IPS-15b (cell line): ENCODE measurements around the gene KCNMB2.

Source experiments
- H3K27me3 ChIP-seq: one replicate; pipeline ENCODE4 v1.6.1; 2013; ENCODE audit warnings: low read length; ENCODE audit not compliant: control insufficient read depth, insufficient read depth
- H3K36me3 ChIP-seq: one replicate; pipeline ENCODE4 v1.6.1; 2013; ENCODE audit warnings: low read length; ENCODE audit not compliant: control insufficient read depth, insufficient read depth
- H3K4me1 ChIP-seq: one replicate; pipeline ENCODE4 v1.6.1; 2013; ENCODE audit warnings: mild to moderate bottlenecking, low read length; ENCODE audit not compliant: control insufficient read depth, insufficient read depth
- H3K4me3 ChIP-seq: one replicate; pipeline ENCODE4 v1.5.1; 2013; ENCODE audit warnings: low read depth, low read length
- H3K9ac ChIP-seq: one replicate; pipeline ENCODE4 v1.6.1; 2013; ENCODE audit warnings: low read depth, mild to moderate bottlenecking, low read length
- H3K9me3 ChIP-seq: one replicate; pipeline ENCODE4 v1.6.1; 2013; ENCODE audit warnings: mild to moderate bottlenecking, low read length; ENCODE audit not compliant: control insufficient read depth, insufficient read depth

Gene KCNMB2

DNA sequence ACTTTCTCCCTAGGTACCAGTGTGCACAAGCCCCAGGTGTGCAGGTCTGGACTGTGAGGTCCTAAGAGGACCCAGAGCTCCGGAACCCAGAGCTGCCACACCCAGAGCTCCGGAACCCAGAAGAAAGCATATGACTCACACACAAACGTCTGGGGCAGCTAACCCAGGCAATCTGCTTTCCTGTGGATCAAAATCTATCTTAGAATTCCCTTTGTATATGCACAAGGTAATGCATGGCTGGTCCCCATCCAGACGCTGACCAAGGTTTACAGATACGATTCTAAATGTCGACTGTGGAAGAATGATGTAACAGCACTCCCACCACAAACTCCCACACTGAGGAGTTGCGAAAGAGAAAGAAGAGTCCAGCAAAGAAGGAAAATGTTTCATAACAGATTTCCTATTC is 15.7 kb downstream of the KCNMB2 start:
- no peaks in the 10 kb centered on the region for H3K9me3 ChIP-seq
- no peak overlapping the region for H3K4me3 ChIP-seq
- no peak overlapping the region for H3K9ac ChIP-seq
- peaks cover 4% of the 10 kb centered on the region for H3K4me1 ChIP-seq
- H3K27me3 ChIP-seq: no peaks in the 10 kb centered on the region
- no peaks in the 10 kb centered on the region for H3K36me3 ChIP-seq

DNA sequence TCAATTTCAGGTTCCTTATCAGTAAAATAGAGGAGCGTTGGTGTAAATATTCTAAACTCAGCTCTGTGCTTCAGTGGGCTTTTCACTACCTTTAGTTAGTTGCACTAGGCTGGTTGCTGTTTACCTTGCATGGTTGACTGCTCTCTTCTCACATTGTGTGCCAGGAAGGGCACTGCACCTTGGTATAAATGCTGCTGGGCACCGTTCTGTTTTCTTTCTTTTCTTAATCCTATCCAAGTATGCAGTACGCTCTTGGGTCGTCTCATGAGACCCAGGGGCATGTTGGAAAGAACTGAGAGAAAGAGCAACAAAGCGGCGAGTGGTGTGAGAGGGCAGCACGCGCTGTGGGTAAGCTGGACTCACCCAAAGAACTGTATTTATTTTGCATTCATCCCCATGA is 22.4 kb downstream of the KCNMB2 start:
- peaks cover 4% of the 10 kb centered on the region for H3K4me1 ChIP-seq
- no peaks in the 10 kb centered on the region for H3K27me3 ChIP-seq
- no peak overlapping the region for H3K9ac ChIP-seq
- no peak overlapping the region for H3K4me3 ChIP-seq
- H3K9me3 ChIP-seq: no peaks in the 10 kb centered on the region
- H3K36me3 ChIP-seq: no peaks in the 10 kb centered on the region

DNA sequence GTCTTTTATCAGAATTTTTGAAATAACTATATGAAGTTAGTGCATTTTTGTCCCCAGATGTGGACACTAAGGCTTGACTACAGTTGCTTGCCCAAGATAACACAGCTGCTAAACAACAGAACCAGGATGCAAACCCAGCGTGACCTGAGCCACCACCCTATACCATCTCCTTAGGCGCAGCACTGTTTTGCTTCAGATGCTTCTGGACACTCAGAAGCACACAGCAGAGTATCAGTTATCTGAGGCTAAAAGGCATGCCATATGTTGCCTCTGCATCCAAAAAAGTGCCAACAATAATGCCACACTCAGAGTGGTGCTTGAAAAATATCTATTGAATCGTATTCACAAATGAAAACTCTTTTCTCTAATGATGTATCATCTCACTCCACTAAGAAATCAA is 24.5 kb downstream of the KCNMB2 start:
- no peak overlapping the region for H3K4me3 ChIP-seq
- H3K9ac ChIP-seq: no peak overlapping the region
- H3K36me3 ChIP-seq: no peaks in the 10 kb centered on the region
- H3K27me3 ChIP-seq: no peaks in the 10 kb centered on the region
- no peaks in the 10 kb centered on the region for H3K4me1 ChIP-seq
- H3K9me3 ChIP-seq: no peaks in the 10 kb centered on the region

DNA sequence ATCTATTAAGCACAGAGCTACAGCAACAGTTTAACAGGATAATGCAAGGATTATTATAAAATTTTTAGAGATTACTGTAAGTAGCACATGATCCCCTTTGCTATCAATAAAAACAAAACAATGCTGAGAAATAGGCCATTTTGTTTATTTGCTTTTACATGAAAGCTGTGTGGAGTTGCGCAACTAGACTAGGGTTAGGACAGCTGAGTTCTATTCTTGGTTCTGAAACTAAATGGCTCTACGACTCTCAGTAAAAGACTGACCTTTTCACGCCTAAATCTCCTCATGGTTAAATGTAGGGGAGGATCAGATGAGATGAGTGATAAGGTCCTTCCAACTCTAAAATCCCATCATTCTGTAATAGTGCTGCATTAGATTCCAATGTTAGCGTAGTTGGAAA is 25.0 kb downstream of the KCNMB2 start:
- H3K9me3 ChIP-seq: no peaks in the 10 kb centered on the region
- H3K27me3 ChIP-seq: no peaks in the 10 kb centered on the region
- no peak overlapping the region for H3K9ac ChIP-seq
- no peaks in the 10 kb centered on the region for H3K4me1 ChIP-seq
- no peaks in the 10 kb centered on the region for H3K36me3 ChIP-seq
- no peak overlapping the region for H3K4me3 ChIP-seq

DNA sequence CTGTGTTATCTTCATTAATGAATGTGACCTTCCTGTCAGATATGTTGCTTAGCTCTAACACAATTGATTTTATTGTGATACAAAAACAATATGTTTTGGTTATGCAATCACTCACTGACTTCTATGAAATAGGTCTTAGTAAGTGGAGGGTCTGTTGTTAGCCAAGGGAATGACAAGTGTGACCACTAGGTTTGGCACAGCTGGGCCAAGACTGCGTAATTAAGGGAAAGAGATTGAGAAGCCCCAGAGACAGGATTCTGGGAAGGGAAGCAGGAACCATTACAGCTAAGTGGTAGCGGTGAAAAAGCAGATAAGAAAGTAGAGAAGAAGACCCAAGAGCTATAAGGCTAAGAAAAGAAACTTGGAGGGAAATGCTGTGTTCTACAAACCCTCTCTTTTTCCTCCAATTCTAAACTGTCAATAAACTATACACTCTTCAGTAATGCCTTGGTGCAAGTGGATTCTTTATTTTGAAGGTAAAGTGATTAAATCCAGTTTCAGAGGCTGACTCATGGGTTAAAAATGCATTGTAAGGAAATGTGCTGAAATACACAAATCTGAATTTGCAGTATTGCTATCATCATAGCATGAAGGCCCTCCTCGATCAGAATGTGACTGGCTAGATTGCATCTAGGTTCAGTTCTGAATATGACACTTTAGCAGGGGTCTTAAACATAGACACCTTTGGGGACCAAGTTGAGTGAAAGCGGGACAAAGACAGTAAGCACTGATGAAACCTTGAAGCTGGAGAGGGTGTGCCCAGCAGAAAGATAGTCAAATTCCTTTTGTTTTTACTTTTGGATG is 26.1 kb downstream of the KCNMB2 start:
- no peaks in the 10 kb centered on the region for H3K4me1 ChIP-seq
- no peak overlapping the region for H3K4me3 ChIP-seq
- no peaks in the 10 kb centered on the region for H3K27me3 ChIP-seq
- H3K9ac ChIP-seq: no peak overlapping the region
- no peaks in the 10 kb centered on the region for H3K36me3 ChIP-seq
- H3K9me3 ChIP-seq: no peaks in the 10 kb centered on the region

DNA sequence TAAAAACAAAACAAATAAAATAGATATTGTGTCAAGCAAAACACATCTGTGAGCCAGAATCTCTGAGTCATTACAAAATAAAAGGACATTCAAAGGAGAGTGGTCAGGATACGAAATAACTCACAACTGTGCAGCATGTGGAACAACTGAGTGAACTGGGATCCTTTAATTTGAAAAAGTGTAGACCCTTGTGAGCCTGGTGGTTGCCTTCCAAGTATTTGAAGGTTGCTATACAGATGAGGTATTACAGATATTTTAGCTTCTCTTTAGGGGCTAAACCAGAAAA is 26.7 kb downstream of the KCNMB2 start:
- H3K4me3 ChIP-seq: no peak overlapping the region
- no peaks in the 10 kb centered on the region for H3K9me3 ChIP-seq
- no peak overlapping the region for H3K9ac ChIP-seq
- H3K4me1 ChIP-seq: no peaks in the 10 kb centered on the region
- H3K36me3 ChIP-seq: no peaks in the 10 kb centered on the region
- H3K27me3 ChIP-seq: no peaks in the 10 kb centered on the region

DNA sequence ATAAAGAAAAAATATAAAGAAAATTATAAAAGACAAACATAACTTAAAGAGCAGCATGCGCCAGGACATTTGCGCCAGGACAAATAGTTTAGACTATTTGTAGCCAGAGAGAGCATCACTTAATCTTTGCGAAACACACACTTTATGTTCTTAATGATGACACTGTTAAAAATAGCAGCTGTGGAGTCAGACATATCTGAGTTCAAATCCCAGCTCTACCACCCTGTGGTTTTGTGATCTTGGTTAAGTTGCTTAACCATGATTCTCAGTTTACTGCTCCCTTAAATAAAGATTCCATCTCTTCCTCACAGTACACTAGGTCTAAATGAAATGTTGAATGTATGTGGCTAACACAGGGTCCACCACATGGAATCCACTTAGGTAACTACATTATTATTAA is 31.4 kb downstream of the KCNMB2 start:
- Histone ChIP-seq H3K9me3 (no peaks in the 10 kb centered on the region), H3K4me1 (no peaks in the 10 kb centered on the region), H3K27me3 (no peaks in the 10 kb centered on the region), H3K4me3 (no peak overlapping the region), H3K36me3 (no peaks in the 10 kb centered on the region), H3K9ac (no peak overlapping the region)

DNA sequence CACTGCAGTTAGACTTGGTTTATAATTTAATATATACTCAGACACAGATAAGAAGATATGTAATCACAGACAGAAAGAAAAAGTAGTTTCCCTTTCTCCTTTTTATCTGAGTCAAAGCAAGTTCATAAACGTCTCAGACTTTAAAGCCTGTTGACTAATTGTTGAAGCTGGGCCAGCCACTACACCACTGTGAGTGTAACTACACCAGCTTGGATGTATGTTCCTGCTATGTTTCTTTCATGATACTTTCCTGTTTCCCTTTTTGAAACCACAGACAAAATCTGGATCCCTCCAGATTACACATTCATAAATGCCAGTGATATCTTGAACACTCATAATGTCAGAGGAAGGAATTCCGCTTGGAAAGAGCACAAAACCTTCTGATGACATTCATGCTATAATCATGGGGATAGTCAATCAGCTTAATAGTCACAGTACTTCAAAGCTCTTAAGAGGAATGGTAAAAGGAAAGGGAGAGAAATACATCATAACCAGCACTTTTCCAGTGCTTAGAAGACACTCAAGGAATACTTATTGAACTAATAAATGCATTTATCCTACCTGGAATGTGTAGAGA is 32.0 kb downstream of the KCNMB2 start:
- Histone ChIP-seq H3K4me1 (no peaks in the 10 kb centered on the region), H3K9me3 (no peaks in the 10 kb centered on the region), H3K27me3 (no peaks in the 10 kb centered on the region), H3K4me3 (no peak overlapping the region), H3K9ac (no peak overlapping the region), H3K36me3 (no peaks in the 10 kb centered on the region)

DNA sequence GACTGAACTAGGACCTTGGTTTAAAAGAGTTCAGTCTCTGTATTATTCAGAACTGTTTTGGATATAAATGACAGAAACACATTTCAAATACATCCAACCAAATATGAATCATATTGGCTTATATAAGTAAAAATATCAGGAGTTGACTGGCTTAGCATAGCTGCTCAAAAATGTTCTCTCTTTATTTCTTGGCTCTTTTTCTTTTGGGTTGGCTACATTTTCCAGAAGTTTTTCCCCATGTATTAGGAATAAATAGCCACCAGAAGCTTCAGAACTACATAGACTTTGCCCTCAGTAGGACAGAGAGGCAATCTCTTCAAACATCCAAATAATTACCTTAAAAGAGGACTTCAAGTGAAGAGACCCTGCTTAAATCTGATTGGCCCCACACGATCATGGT is 32.7 kb downstream of the KCNMB2 start:
- Histone ChIP-seq H3K9me3 (no peaks in the 10 kb centered on the region), H3K27me3 (no peaks in the 10 kb centered on the region), H3K4me1 (no peaks in the 10 kb centered on the region), H3K36me3 (no peaks in the 10 kb centered on the region), H3K9ac (no peak overlapping the region), H3K4me3 (no peak overlapping the region)

DNA sequence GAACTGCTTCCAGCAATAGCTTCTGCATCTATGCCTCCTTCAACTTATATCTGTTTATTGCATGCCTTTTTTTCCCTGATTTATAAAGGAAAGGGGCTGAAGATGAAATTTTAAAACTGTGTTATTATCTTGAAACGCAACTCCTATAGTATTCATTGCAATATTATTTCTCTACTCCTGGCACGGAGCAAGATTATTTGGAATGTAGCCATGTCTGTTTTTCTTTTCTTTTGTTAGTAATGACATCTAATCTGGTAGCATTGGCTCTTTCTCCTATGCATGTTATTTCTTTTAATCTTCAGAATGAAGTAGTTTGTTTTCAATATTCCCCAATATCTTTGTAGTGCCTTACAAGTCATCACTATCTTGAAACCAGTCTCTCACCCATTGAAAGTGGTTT is 33.6 kb downstream of the KCNMB2 start:
- Histone ChIP-seq H3K27me3 (no peaks in the 10 kb centered on the region), H3K9me3 (no peaks in the 10 kb centered on the region), H3K4me1 (no peaks in the 10 kb centered on the region), H3K9ac (no peak overlapping the region), H3K4me3 (no peak overlapping the region), H3K36me3 (no peaks in the 10 kb centered on the region)

DNA sequence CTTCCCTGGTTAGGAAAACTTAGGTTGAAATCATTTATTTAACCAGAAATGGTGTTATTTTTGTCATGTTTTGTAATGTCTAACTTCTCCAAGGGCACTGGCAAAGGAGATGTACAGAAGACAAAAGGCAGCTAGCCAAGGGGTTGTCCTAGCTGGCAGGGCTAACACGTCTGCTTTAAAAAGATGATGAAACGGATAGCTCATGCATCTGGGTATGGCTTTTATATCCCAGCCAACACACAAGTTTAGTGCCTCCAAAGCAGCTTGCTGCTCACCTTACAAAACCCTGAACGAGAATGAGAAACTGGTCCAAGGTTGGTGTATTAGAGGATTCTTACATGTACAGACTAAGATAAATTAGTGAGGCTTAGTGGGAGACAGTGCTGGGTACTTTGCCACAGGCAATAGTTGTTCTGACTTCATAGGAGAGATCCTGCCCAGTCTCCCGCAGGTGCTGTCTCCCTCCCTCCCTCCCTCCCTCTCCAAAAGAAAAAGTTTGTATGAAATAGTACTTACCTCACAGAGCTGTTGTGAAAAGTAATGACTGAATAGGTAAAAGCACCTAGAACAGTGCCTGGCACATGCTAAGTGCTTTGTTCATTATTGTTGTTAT is 47.8 kb downstream of the KCNMB2 start:
- no peak overlapping the region for H3K4me3 ChIP-seq
- no peaks in the 10 kb centered on the region for H3K36me3 ChIP-seq
- H3K9me3 ChIP-seq: no peaks in the 10 kb centered on the region
- no peak overlapping the region for H3K9ac ChIP-seq
- no peaks in the 10 kb centered on the region for H3K4me1 ChIP-seq
- no peaks in the 10 kb centered on the region for H3K27me3 ChIP-seq

DNA sequence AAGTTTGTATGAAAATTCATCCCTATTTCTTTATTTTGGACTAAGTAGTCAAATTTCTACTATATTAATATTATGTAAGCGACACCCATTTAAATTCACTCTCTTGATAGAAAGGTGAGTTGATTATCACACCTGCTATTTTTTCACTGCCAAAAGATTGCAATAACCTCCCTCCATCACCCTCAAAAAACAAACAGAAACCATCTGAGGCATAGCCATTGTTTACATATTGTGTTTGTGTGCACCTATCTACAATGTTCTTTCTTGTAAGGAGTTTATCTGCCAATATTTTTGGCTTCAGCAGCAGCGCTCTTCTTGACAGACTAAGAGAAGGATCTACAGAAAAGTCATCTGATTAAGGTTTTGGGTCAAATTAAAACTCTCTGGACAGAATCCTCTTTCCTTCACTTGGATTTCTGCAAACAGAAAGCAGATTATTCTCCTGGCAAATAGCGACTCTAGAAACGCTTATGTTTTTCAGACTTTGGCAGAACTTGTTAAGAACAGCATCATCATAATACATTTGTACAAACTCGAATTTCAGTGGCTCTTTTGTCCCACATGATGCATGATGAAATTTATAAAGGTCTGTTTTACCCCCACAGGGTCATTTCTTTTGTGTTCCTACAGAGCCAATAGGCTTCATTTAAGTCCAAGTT is 48.6 kb downstream of the KCNMB2 start:
- no peak overlapping the region for H3K9ac ChIP-seq
- no peaks in the 10 kb centered on the region for H3K36me3 ChIP-seq
- H3K4me3 ChIP-seq: no peak overlapping the region
- H3K4me1 ChIP-seq: no peaks in the 10 kb centered on the region
- H3K9me3 ChIP-seq: no peaks in the 10 kb centered on the region
- no peaks in the 10 kb centered on the region for H3K27me3 ChIP-seq
